ENCODE results near the gene ZAP70.

The ZAP70 gene

GRCh38 chr2:97732436-97733340 lies 19.3 kb downstream of the ZAP70 start:
- no peak for DNase-seq

- no peak for DNase-seq
Measured at GRCh38 chr2:97733341-97734035, 20.1 kb downstream of the ZAP70 start.

DNA sequence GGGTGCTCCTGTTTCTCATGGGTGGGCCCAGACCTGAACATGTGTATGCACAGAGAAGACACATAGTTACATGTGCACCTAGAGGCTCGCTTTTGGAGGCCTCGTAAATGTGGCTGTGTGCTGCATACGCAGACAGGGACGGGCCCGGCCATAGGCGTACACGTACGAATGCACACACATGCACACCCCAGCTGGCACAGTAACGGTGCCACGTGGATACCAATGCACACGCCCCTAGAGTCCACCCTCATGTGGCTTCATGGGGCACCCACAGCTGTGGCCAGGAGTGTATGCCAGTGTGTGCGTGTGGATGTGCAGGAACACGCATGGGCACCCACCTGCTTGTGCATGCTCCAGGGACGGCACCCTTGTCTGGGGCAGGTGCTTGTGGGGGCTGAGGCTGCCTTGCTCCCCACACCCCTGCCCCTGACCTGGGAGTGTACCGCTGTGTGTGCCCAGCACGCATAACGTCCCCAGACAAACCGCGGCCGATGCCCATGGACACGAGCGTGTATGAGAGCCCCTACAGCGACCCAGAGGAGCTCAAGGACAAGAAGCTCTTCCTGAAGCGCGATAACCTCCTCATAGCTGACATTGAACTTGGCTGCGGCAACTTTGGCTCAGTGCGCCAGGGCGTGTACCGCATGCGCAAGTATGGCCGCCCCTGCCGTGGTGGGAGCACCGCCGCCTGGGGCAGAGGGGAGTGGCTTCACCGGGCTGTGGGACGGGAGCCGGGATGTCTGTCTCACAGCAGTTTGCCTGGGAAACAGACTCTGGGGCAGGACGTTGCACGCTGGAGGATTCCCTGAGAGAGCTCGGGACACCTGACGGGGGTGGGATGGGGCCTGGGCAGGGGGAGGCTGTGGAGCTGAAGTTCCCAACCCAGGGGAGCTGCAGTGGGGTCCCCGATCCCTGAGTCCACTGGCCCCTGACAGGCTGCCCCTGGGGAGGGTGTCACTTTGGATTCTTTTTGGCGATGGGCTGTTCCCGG lies 21.0 kb downstream of the ZAP70 start:
- DNase-seq: no peak

DNA sequence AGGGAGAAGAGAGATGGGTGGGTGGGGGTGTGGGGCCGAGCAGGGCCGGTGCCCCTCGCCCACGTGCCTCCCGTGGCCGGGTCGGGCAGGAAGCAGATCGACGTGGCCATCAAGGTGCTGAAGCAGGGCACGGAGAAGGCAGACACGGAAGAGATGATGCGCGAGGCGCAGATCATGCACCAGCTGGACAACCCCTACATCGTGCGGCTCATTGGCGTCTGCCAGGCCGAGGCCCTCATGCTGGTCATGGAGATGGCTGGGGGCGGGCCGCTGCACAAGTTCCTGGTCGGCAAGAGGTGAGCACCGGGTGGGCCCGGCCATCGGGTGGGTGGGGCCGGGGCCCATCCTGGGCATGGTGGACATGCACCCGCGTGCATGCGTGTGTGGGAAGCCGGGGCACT lies 21.8 kb downstream of the ZAP70 start:
- no peak for DNase-seq

GRCh38 chr2:97736185-97736584 lies 22.8 kb downstream of the ZAP70 start:
- DNase-seq: no peak

GRCh38 chr2:97736608-97737330 lies 23.4 kb downstream of the ZAP70 start:
- no peak for DNase-seq

- DNase-seq: no peak
Measured at GRCh38 chr2:97737421-97738178, 24.2 kb downstream of the ZAP70 start.

GRCh38 chr2:97738179-97739019 lies 25.0 kb downstream of the ZAP70 start:
- DNase-seq: no peak

- DNase-seq: no peak
Measured at GRCh38 chr2:97739020-97739892, 25.9 kb downstream of the ZAP70 start.

DNA sequence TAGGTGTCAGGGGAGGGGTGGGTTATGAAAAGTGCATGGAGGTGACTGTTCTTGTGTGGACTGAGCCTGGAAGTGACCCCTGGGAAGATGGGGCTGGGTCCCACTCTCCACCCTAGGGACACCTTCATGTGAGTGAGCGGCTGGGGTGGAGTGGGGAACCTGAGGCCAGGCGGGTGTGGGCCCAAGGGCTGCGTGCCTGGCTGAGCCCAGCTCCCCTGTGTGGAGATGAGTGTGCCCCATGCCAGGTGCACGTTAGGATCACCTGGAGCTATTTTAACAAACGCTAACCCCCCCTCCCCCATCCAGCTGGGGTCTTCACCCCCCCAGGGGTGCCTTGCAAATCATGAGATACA lies 26.5 kb downstream of the ZAP70 start:
- no peak for DNase-seq

GRCh38 chr2:97740590-97741182 lies 27.3 kb downstream of the ZAP70 start:
- peak in 2 of 58 donors; percentile 6 to 10 for DNase-seq

- DNase-seq: no peak
Measured at GRCh38 chr2:97741251-97741650, 27.9 kb downstream of the ZAP70 start.

GRCh38 chr2:97741686-97742085 lies 28.3 kb downstream of the ZAP70 start:
- no peak for DNase-seq

GRCh38 chr2:97742381-97742847 lies 29.0 kb downstream of the ZAP70 start:
- DNase-seq: no peak

GRCh38 chr2:97743913-97744312 lies 30.5 kb downstream of the ZAP70 start:
- DNase-seq: no peak

DNA sequence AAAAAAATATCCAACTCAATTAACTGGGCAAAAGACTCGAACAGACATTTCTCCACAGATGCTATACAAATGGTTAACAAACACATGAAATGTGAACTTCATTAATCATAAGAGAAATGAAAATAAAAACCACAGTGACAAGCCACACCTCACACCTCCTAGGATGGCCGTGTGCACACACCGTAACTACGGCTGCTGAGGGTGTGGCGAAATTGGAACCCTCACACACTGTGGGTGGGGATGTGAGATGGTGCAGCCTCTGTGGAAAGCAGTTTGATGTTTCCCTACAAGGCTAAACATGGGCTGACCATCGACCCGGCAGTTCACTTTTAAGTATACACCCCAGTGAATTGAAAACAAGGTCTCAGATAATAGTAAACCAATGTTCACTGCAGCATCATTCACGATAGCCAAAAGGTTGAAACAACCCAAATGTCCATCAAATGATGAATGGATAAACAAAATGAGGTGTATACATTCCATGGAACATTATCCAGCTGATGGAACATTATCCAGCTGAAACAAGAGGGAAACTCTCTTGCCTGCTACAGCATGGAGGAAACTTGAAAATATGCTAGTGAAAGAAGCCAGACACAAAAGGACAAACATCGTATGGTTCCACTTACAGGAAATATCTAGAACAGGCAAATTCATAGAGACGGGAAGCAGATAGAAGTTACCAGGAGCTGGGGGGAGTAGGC lies 32.2 kb downstream of the ZAP70 start:
- DNase-seq: no peak

GRCh38 chr2:97747285-97747684 lies 33.9 kb downstream of the ZAP70 start:
- DNase-seq: no peak
